WERI-Rb-1 (cell line): ENCODE measurements around the gene BCDIN3D.
A peak's percentile ranks its signal among the peaks of the same experiment; 100 is the strongest.

Experiments
- DNase-seq: peaks from one replicate; pipeline ENCODE4 v3.0.0-alpha.2; 2020
- H3K27ac ChIP-seq: fragments of 250-450 bp; sonication (Bioruptor Pico); 2 replicates; pipeline ENCODE4 v1.5.1; 2020; ENCODE audit warnings: mild to moderate bottlenecking, moderate library complexity
- H3K27me3 ChIP-seq: fragments of 250-450 bp; sonication (Bioruptor Pico); 2 replicates; pipeline ENCODE4 v1.5.1; 2021; ENCODE audit warnings: mild to moderate bottlenecking, low read depth, moderate library complexity; ENCODE audit not compliant: insufficient read depth, severe bottlenecking
- H3K36me3 ChIP-seq: fragments of 250-450 bp; sonication (Bioruptor Pico); 2 replicates; pipeline ENCODE4 v1.5.1; 2020; ENCODE audit warnings: mild to moderate bottlenecking, moderate library complexity
- H3K4me3 ChIP-seq: 2 replicates; pipeline ENCODE4 v1.5.1; 2011; ENCODE audit warnings: low read depth, mild to moderate bottlenecking, control low read depth, low read length
- H3K9me3 ChIP-seq: fragments of 250-450 bp; sonication (Bioruptor Pico); 2 replicates; pipeline ENCODE4 v1.5.1; 2021; ENCODE audit warnings: mild to moderate bottlenecking, moderate library complexity; ENCODE audit not compliant: severe bottlenecking
- TF ChIP-seq, protein P1 (sequence below): IDR thresholded peaks from 2 replicates; pipeline ENCODE4 v1.5.1; 2011; ENCODE audit warnings: low read depth, mild to moderate bottlenecking, control low read depth, inconsistent platforms, low read length

BCDIN3D gene

DNA sequence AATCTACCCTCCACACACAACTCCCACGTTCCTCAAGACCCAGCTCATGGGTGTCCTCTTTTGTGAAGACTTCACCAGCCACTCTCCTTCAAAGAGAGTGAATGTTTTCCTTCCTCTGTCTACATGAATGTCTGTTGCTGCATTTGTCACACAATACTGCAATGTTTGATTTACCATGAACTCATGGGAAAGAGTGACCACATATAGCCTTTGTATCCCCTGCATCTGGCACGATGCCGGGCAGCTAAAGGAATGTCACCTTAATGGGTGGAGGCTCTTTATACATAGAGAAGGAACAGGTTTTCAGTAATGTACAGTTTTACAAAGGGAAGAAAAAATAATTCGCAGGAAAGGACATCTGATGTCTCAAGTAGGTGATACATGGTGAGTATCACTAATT, 12.1 kb upstream of the BCDIN3D start:
- TF ChIP-seq, protein P1, sequence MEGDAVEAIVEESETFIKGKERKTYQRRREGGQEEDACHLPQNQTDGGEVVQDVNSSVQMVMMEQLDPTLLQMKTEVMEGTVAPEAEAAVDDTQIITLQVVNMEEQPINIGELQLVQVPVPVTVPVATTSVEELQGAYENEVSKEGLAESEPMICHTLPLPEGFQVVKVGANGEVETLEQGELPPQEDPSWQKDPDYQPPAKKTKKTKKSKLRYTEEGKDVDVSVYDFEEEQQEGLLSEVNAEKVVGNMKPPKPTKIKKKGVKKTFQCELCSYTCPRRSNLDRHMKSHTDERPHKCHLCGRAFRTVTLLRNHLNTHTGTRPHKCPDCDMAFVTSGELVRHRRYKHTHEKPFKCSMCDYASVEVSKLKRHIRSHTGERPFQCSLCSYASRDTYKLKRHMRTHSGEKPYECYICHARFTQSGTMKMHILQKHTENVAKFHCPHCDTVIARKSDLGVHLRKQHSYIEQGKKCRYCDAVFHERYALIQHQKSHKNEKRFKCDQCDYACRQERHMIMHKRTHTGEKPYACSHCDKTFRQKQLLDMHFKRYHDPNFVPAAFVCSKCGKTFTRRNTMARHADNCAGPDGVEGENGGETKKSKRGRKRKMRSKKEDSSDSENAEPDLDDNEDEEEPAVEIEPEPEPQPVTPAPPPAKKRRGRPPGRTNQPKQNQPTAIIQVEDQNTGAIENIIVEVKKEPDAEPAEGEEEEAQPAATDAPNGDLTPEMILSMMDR, result no peak
- peaks cover 3% of the 10 kb centered on the region for H3K9me3 ChIP-seq
- H3K4me3 ChIP-seq, result no peak overlapping the region
- DNase-seq, result no peak
- no peaks in the 10 kb centered on the region for H3K36me3 ChIP-seq
- no peaks in the 10 kb centered on the region for H3K27me3 ChIP-seq
- no peak overlapping the region for H3K27ac ChIP-seq

DNA sequence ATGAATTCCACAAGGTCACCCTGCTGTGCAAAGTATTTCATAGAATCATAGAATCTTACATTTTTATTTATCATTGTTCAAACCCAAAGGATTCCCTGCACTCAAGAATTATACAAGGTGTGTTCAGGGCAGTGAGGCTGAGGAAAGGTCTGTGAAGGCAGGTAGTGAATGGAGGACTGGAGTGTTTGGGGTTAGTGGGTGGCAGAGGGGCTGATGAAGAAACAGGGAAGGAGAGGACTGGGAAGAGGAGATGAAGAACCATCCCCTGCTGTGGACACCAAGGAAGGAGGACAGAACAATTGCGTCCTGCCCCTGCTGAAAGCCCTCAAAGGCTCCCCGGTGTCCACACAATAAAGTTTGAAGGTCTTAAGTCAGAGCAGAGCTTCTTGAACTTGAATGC, 10.8 kb upstream of the BCDIN3D start:
- no peaks in the 10 kb centered on the region for H3K9me3 ChIP-seq
- H3K4me3 ChIP-seq, result no peak overlapping the region
- H3K27ac ChIP-seq, result no peak overlapping the region
- H3K36me3 ChIP-seq, result no peaks in the 10 kb centered on the region
- DNase-seq, result no peak
- TF ChIP-seq, protein P1, result no peak
- H3K27me3 ChIP-seq, result no peaks in the 10 kb centered on the region

DNA sequence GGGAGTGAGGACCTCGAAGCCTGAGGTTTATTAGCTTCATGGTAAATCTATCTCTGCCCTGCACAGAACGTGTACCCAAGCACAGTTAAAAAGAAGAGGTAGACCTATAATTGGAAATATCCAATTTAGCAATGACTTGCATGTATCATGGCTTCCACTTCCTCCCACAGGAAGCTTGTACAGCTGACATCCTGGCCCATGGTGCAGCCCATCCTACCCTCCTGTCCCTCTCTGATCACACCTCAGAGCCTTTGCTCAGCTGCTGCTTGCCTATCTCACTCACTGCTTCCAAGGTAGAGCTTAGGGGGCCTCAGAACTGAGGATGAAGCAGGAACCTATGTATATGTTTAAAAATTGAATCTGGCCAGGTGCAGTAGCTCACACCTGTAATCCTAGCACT, 4.3 kb upstream of the BCDIN3D start:
- Histone ChIP-seq H3K27ac (no peak overlapping the region), H3K4me3 (no peak overlapping the region), H3K9me3 (no peaks in the 10 kb centered on the region), H3K27me3 (no peaks in the 10 kb centered on the region), H3K36me3 (no peaks in the 10 kb centered on the region)
- TF ChIP-seq, protein P1, result no peak
- no peak for DNase-seq

DNA sequence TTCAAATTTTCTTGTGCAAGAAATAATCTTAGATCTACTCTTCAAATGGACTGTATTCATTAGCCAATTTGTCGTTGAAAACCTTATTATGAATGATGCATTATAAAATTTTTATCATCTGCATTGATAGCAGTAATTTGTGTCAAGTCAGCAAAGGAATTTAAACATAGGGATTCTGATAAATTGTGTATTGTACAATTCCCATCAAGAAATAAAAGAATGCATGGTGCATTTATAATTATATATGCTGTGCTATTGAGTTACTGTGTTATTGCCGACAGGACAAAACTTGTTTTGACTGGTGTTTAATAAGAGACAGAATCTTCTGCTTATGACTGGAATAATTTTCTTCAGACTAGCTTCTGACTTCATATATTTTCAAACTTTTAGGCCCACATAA, 3.1 kb upstream of the BCDIN3D start:
- no peak overlapping the region for H3K4me3 ChIP-seq
- H3K27me3 ChIP-seq, result no peaks in the 10 kb centered on the region
- TF ChIP-seq, protein P1, result no peak
- DNase-seq, result no peak
- no peaks in the 10 kb centered on the region for H3K36me3 ChIP-seq
- H3K27ac ChIP-seq, result no peak overlapping the region
- no peaks in the 10 kb centered on the region for H3K9me3 ChIP-seq

DNA sequence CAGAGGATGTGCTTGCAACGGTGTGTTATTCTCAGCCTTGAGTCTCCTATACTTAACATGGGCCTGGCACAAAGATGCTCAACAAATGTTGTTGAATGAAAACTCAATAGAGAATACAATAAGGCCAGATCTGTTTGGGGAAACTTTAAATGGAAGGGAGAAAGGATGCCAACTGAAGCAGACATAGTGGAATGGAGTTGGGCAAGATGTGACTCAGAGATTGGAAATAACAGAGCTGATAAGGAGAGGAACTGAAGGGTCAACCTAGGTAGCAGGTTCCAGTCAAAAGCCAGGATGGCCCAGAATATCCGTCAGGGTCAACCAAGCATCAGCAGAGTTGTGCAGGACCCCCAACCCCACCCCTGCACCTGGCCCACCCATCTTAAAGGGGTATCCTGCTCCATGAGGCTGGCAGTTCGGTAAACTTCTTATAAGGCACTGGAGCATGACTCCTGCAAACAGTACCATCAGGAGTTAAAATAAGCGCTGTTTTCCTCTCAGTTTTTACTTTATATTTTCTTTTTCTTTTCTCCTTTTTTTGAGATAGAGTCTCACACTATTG, 1.1 kb upstream of the BCDIN3D start:
- H3K27me3 ChIP-seq, result no peaks in the 10 kb centered on the region
- no peak for DNase-seq
- no peaks in the 10 kb centered on the region for H3K9me3 ChIP-seq
- H3K27ac ChIP-seq, result no peak overlapping the region
- TF ChIP-seq, protein P1, result no peak
- H3K36me3 ChIP-seq, result no peaks in the 10 kb centered on the region
- H3K4me3 ChIP-seq, result no peak overlapping the region

DNA sequence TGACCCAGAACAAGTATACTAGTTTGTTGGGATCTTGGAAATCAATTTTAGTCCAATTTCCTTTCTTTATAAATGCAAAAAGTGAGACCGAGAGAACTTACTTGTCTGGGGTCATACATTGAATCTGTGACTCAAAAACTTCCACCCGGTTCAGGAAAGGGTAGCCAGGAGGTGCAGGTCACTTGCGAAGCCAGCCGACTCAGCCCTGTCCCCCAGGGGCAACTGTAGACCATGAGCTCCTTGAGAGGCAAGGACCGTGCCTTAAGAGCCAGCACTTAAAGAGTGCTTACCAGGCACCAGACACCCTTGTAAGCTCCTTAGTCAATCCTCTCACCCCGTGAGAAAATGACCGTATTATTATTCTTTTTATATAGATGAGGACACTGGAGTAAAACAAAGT, 505 bp upstream of the BCDIN3D start:
- no peak for DNase-seq
- Histone ChIP-seq H3K27ac (peak overlapping the region; percentile 77), H3K4me3 (peak overlapping the region; percentile 76), H3K36me3 (no peaks in the 10 kb centered on the region), H3K27me3 (no peaks in the 10 kb centered on the region), H3K9me3 (no peaks in the 10 kb centered on the region)
- TF ChIP-seq, protein P1, result no peak
